ENCODE results near the gene C4orf54.

Gene C4orf54

DNA sequence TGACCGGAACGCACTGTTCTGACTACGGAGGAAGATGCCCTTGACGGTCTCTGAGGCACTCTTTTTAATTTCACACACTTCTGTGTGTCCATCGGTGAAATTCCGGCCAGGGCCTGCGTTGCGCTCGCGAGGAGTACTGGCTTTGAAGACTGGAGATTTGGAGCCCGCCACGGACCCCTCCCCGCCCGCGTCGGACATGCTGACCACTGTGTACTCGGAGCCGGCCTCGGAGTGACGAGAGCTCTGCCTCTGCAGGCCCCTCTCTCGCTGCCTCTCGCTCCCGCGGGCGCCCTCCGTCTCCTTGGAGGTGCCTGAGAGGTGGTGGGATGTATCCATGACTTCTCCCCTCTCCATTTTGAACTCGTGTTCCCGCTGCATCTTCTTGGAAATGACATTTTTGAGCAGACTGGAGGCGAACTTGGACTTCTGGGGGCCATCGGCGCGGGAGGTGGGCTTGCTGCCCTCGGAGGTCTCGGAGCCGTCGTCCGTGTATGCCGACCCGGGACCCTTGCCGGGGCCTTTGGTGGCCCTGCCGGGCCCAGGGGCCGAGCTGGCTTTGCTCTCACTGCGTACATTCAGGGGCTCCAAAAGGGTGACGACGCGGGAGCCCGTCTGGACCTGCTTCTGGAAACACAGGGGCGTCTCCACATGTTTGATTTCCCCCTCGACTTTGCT is 5.7 kb downstream of the C4orf54 start:
- no peak for DNase-seq (ENCODE audit: low spot score)

- DNase-seq (ENCODE audit: low spot score) = no peak
Measured at GRCh38 chr4:99651016-99651769, 6.4 kb downstream of the C4orf54 start.

DNA sequence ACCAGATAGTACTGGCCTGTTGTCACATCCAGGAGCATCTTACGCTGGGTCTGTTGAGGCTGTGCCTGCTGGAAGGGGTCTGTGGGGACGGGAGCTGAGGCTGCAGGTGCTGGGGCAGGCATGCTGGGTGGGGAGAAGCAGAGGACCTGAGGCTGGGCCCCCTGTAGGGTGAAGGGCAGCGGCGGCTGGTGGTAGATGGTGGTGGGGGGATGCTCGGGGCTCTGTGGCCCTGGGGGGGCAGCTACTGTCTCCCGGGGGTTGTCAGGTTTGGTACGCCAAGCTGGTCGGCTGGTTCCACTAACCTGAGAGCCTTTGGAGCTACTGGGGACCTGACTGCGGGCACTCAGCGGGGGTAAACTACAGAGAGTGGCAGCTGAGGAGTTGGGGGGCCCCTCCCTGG is 7.8 kb downstream of the C4orf54 start:
- no peak for DNase-seq (ENCODE audit: low spot score)

GRCh38 chr4:99649208-99649607 is 8.4 kb downstream of the C4orf54 start:
- DNase-seq (ENCODE audit: low spot score) = no peak

- no peak for DNase-seq (ENCODE audit: low spot score)
Measured at GRCh38 chr4:99648321-99648720, 9.3 kb downstream of the C4orf54 start.

GRCh38 chr4:99647071-99647470 is 10.6 kb downstream of the C4orf54 start:
- DNase-seq (ENCODE audit: low spot score) = no peak

- DNase-seq (ENCODE audit: low spot score) = no peak
Measured at GRCh38 chr4:99645638-99646037, 12.0 kb downstream of the C4orf54 start.

- DNase-seq (ENCODE audit: low spot score) = no peak
Measured at GRCh38 chr4:99645036-99645435, 12.6 kb downstream of the C4orf54 start.

DNA sequence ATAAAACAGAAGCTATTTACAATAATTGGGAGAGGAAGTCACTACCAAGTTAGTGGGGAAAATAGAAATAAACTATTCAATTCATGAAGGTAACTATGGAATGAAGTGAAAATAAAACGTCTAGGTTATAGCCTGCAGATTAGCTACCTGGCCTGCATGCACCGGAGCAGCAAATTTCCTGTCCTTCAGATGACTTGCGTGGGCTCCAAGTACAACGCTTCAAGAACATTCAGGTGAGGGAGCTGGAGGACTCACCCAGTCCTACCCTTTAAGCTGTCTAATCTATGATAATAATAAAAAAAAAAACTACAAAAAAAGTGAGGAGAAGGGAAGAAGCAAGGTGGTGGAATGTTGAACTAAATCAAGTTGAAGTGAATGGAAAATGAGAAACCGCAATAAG is 13.2 kb downstream of the C4orf54 start:
- no peak for DNase-seq (ENCODE audit: low spot score)

DNA sequence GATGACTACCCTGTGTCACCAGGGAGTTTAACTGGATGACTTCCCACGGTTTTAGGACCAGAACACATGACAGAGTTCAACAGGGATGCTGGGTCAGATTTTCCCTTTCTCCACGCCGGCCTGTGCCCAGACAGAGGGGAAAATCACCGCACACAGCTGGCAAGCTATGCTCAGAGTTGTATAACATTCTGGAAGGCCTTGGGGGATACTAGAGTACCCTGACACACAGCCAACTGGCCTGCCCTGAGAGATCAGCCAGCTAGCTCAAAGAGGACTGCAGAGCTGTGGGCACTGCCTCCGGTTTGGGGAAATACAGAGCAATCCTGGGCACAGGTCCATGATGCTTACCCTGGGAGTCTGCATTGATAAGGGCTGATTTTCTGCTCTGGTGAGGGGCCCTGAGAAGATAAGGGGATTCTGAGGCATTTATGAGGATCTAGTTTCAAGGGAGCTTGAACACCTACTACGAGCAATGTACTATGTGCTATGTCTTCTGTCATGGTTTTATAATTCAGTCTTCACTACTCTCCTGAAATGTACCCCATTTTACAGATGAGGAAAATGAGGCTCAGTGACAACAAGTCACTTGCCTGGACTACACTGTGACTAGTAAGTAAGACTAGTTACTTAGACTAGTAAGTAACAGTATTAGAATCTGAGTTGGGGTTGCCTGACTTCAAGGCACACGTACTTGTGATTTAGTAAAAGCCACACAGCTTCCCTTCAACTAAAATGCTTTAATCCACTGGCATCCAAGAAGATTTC is 14.7 kb downstream of the C4orf54 start:
- DNase-seq (ENCODE audit: low spot score) = no peak

GRCh38 chr4:99640676-99641075 is 17.0 kb downstream of the C4orf54 start:
- DNase-seq (ENCODE audit: low spot score) = no peak

DNA sequence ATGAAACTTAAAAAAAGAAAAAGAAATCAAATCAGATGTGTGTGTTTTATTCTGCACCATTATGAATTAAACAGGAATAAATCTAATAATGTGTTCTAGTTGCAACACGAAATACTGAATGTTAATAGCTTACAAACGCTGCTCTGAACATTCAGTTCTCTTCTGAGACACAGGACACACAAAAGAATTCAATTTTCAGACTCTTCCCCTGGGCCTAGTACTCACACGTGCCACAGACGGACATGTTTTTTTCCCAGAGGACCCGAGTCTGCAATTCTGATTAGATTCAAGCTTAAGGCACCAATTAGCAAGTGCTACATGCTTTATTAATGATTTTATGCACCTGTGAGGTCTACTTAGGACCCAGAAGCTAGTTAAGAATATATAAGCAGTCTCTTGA is 20.5 kb downstream of the C4orf54 start:
- DNase-seq (ENCODE audit: low spot score) = no peak

DNA sequence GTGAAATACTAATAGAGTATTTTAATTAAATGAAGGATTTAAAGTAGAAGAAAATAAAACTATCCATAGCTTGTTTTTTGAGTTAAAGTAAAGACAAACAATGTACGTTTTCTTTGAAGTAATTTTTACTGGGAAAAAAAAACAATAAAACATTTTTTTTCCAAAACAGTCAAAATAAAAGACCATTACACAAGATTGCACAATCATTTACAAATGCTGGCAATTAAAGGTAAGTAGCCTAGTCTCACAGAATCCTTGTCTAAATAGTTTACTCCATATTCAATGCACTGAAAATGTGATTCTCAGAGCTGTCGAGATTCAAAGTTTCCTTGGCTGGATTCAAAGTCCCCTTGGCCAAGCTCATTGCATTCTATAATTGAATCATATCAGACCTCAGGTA is 21.2 kb downstream of the C4orf54 start:
- DNase-seq (ENCODE audit: low spot score) = no peak

GRCh38 chr4:99635601-99636000 is 22.0 kb downstream of the C4orf54 start:
- DNase-seq (ENCODE audit: low spot score) = no peak

- no peak for DNase-seq (ENCODE audit: low spot score)
Measured at GRCh38 chr4:99634742-99635360, 22.8 kb downstream of the C4orf54 start.

DNA sequence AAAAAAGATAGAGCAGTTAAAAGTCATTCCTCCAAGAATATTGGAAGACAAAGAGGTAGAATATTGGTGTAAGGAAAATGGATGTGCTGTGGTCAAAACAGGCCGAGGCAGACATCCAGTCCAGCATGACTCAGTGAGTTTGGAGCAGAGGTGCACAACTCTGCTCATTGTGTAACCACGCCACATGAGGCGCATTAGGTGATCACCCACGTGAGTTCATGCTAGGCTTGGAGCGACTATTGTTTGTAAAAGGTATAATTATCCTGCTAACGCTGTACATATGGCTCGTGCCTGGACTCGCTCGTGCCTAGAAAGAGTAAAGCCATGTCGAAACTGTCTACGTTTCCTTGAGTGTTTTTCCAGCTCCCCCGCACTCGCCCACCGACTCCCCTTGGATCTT is 23.9 kb downstream of the C4orf54 start:
- DNase-seq (ENCODE audit: low spot score) = no peak

GRCh38 chr4:99630857-99631360 is 26.7 kb downstream of the C4orf54 start:
- no peak for DNase-seq (ENCODE audit: low spot score)

GRCh38 chr4:99629962-99630554 is 27.6 kb downstream of the C4orf54 start:
- DNase-seq (ENCODE audit: low spot score) = no peak

GRCh38 chr4:99628040-99628439 is 29.6 kb downstream of the C4orf54 start:
- DNase-seq (ENCODE audit: low spot score) = no peak

GRCh38 chr4:99625369-99625768 is 32.3 kb downstream of the C4orf54 start:
- DNase-seq (ENCODE audit: low spot score) = no peak

DNA sequence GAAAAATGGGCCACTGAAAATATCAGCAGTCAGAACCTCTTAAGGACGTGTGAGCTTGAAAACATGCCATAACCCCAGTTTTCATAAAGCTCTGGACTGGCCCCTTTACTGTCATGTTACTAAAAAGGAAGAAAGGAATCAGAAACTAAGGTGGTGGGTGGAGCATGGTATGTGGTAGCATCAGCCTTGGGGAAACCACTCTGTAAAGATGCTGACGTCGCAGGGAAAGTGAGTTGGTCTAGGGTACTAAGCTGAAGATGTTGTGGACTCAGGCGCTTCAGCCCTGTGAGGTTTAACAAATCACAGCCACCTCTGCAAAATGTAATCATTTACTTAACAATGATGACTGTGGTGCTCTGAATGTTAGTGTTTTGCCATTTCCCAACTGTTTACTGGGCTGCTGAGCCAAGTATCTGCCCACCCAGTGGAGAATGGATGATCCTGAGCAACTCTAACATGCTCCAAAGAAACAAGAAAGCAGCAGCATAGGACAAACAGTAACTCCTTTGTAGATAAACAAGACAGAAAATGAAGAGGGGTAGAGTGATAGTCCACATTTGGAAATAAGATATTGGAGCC is 33.4 kb downstream of the C4orf54 start:
- DNase-seq (ENCODE audit: low spot score) = no peak

DNA sequence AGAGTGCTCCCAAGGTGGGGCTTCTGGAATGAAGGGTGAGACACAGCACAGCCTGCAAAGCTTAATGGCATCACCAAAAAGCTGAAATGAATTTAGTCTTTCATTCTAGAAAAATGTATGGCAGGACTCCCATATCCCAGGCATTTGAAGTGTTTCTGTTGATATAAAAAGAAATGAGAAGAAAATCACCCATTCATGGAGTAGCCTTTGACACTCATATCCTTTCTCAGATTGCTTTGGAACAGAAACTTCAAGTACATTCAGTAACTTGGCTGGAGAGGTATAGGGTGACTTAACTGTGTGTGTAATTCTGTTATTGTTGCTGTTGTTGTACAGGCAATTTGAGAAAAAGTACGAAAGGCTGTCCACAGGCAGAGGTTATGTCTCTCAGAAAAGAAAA is 35.3 kb downstream of the C4orf54 start:
- DNase-seq (ENCODE audit: low spot score) = no peak

Measured in germinal center (tissue), 1 donor.